Heart right ventricle (tissue), 16 donors: Measurements from ENCODE around the gene GLIPR1L2. TPM values are rescaled to one million over a fixed set of nuclear protein-coding genes. Genes with fewer than 3 reads are reported as not detected.

Experiments
- ATAC-seq, 8 donors: fragments of 200-7000 bp; cut with Tn5 transposase; one replicate each; pipeline ENCODE4 v1.9.1; 2020; ENCODE audit warnings: mild to moderate bottlenecking in 8 of 8, moderate library complexity in 8 of 8, moderate number of reproducible peaks in 1 of 8
- DNase-seq, 2 donors: peaks; one replicate each; pipeline ENCODE4 v3.0.0-alpha.2; 2020
- H3K27ac ChIP-seq, 10 donors: fragments of 200-600 bp; sonication (generic) in 2 of 10; one replicate each; pipeline versions ENCODE4 v1.5.0 to v1.8.0; 2020 to 2022; ENCODE audit warnings: mild to moderate bottlenecking in 3 of 10
- H3K27me3 ChIP-seq, 7 donors: fragments of 200-600 bp; one replicate each; pipeline ENCODE4 v1.8.0; 2021 to 2022; ENCODE audit warnings: mild to moderate bottlenecking in 2 of 7
- H3K36me3 ChIP-seq, 9 donors: fragments of 200-600 bp; sonication (generic) in 1 of 9; one replicate each; pipeline versions ENCODE4 v1.5.0 to v1.8.0; 2020 to 2022; ENCODE audit warnings: mild to moderate bottlenecking in 2 of 9
- H3K4me1 ChIP-seq, 9 donors: fragments of 200-600 bp; sonication (generic) in 1 of 9; one replicate each; pipeline versions ENCODE4 v1.5.0 to v1.8.0; 2020 to 2022; ENCODE audit warnings: mild to moderate bottlenecking in 4 of 9
- H3K4me3 ChIP-seq, 10 donors: fragments of 200-600 bp; sonication (generic) in 2 of 10; one replicate each; pipeline versions ENCODE4 v1.5.0 to v1.8.0; 2020 to 2022; ENCODE audit warnings: mild to moderate bottlenecking in 7 of 10, moderate library complexity in 2 of 10
- H3K9me3 ChIP-seq, 11 donors: fragments of 200-600 bp in 10 of 11; sonication (generic) in 2 of 11; one replicate each; pipeline versions ENCODE4 v1.5.0 to v1.8.0; 2013 to 2022; ENCODE audit warnings: mild to moderate bottlenecking in 2 of 11, control low read depth in 1 of 11, moderate library complexity in 1 of 11
- WGBS, 2 donors: extraction: QIAGEN DNeasy Blood & Tissue Kit; methylation state at CpG; one replicate each; pipeline ENCODE4 v1.1.7; 2013; ENCODE audit warnings: inconsistent platforms in 1 of 2; 5-methylcytosine and 5-hydroxymethylcytosine counted together
- intact Hi-C, 10 donors: fragments of 100-400 bp; cut with DNase I; formaldehyde crosslinking; loops; one replicate each; pipeline versions ENCODE4 v1.11.1 to v1.14.2; 2022
- polyA plus RNA-seq, 2 donors: library from polyadenylated mRNA; stranded (reverse); fragments of 200-250 nt; gene quantifications; one replicate each; pipeline ENCODE4 v1.2.3, GENCODE V29; 2013
- total RNA-seq, 10 donors: library from RNA; stranded (reverse); fragmentation: NEBNext Ultra II Directional in 3 of 10; extraction: Animal tissue kit (Norgen Biotek cat#: 25700) in 3 of 10; gene quantifications; one replicate each; pipeline versions ENCODE4 v1.2.1 to v1.2.4, GENCODE V29; 2021 to 2023
- TF ChIP-seq, protein P1 (sequence below), 9 donors: fragments of 200-600 bp; sonication (generic) in 2 of 9; IDR thresholded peaks; one replicate each; pipeline versions ENCODE4 v1.5.0 to v1.8.0; 2021 to 2022; ENCODE audit warnings: antibody characterized with exemption in 9 of 9, mild to moderate bottlenecking in 5 of 9, moderate library complexity in 1 of 9
- donor health status: Arrhythmogenic right ventricular cardiomyopathy.
- donor health status: ischemic (EF 13 %, LVEDD 7.1; RV severe dilation, severe dysfunction).
- donor health status: healthy with polysubstance abuse.
- donor health status: DM: no; HTN: yes; CAD: no.
- donor health status: DM: no; HTN: no; CAD: no.
- donor health status: ischemic (EF 25% LVEDD 6.9; RV normal size, moderate dysfunction).
- donor health status: ischemic (EF 25% LVEDD 5.7; RV mildly dilated, moderate dysfunction).
- donor health status: healthy.
- donor health status: DM: yes; HTN: yes; CAD: no.
- donor health status: Ischemic cardiomyopathy.
- donor health status: ischemic (EF 35%, LVEDD 5.7; RV mildly dilated, moderate dysfunction).
- donor health status: nonischemic (EF 11% LVEDD 7.7; RV severe dilation, severe dysfunction).
- donor health status: DM: yes; HTN: yes; CAD: no.
- donor health status: PGD.
- donor health status: ischemic (EF 29% LVEDD 5.4; RV normal size, mild dysfunction).
- donor health status: nonischemic (EF 23%, LVEDD 6.1; RV moderate dilation, normal function).

Gene GLIPR1L2
- total and polyA plus RNA-seq, 12 donors, result 0.66 to 2.9 (median 1.3) TPM

DNA sequence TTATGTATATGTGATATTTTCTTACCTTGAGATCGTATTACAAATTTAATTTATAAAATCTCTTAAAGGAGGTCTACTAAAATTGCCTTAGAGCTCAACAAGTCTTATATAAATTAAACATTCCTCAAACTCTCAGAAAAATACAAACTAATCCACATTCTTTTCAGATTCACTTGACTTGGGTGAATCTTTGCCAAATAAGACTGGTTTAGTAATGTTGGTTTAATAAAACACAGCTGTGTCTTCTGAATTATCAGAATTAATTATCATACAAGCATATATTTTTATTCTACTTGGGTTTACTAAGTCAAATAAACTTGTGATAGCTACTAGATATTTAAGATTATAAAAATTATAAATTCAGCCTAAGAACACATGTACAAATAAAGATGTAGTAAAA, 13.3 kb downstream of the GLIPR1L2 start:
- no peak overlapping the region for H3K27ac ChIP-seq
- H3K4me1 ChIP-seq, result no peaks in the 10 kb centered on the region
- no peak for ATAC-seq
- no peak for DNase-seq
- TF ChIP-seq, protein P1, sequence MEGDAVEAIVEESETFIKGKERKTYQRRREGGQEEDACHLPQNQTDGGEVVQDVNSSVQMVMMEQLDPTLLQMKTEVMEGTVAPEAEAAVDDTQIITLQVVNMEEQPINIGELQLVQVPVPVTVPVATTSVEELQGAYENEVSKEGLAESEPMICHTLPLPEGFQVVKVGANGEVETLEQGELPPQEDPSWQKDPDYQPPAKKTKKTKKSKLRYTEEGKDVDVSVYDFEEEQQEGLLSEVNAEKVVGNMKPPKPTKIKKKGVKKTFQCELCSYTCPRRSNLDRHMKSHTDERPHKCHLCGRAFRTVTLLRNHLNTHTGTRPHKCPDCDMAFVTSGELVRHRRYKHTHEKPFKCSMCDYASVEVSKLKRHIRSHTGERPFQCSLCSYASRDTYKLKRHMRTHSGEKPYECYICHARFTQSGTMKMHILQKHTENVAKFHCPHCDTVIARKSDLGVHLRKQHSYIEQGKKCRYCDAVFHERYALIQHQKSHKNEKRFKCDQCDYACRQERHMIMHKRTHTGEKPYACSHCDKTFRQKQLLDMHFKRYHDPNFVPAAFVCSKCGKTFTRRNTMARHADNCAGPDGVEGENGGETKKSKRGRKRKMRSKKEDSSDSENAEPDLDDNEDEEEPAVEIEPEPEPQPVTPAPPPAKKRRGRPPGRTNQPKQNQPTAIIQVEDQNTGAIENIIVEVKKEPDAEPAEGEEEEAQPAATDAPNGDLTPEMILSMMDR (IDR thresholded peaks at IDR 0.05), result no peak
- H3K4me3 ChIP-seq, result no peak overlapping the region
- intact Hi-C loops, result no loop called here
- no peaks in the 10 kb centered on the region for H3K36me3 ChIP-seq
- H3K9me3 ChIP-seq, result no peaks in the 10 kb centered on the region
- WGBS, 2 donors, result 86 to 87% methylated on average over 1 of the region's 1 CpG
- H3K27me3 ChIP-seq, result no peaks in the 10 kb centered on the region

DNA sequence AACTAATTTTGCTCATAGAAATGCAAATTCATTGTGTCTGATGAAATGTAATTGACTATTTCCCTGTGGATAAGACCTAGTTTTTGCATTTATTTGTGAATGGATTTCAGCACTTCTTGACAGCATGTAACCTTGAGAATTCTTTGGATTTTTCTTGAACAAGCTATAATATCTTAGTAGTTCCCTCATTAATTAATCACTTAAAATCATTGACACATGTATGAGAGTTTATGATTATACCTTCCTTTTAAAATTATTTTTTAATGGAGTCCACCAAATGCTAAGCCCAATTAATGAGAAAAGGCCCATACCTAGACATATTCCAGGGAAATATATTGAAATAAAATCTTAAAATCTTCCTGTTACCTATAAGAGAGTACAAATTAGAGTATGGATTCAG, 16.8 kb downstream of the GLIPR1L2 start:
- H3K36me3 ChIP-seq, result no peaks in the 10 kb centered on the region
- no peak overlapping the region for H3K4me3 ChIP-seq
- ATAC-seq, result no peak
- H3K27me3 ChIP-seq, result no peaks in the 10 kb centered on the region
- no peak for DNase-seq
- intact Hi-C loops, result no loop called here
- TF ChIP-seq, protein P1 (IDR thresholded peaks at IDR 0.05), result no peak
- no peak overlapping the region for H3K27ac ChIP-seq
- no peaks in the 10 kb centered on the region for H3K9me3 ChIP-seq
- H3K4me1 ChIP-seq, result no peaks in the 10 kb centered on the region

DNA sequence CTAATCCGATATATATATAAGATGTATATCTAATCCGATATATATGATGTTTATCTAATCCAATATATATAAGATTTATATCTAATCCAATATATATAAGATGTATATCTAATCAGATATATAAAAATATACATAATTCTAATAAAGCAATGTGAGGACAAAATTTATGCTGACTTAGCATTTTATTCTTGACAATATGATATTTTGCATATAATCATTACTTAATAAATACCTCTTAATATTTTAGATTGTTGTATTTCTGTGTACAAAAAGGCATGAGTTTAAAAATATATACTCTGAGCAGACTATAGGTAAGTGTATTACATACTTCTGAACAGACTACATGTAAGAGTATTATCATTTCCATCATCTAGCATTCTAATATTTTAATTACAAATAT, 18.9 kb downstream of the GLIPR1L2 start:
- 97 to 98% methylated on average over 2 of the region's 2 CpGs for WGBS, 2 donors
- Histone ChIP-seq H3K36me3 (no peaks in the 10 kb centered on the region), H3K4me3 (no peak overlapping the region), H3K27me3 (no peaks in the 10 kb centered on the region), H3K9me3 (no peaks in the 10 kb centered on the region), H3K4me1 (no peaks in the 10 kb centered on the region), H3K27ac (no peak overlapping the region)
- intact Hi-C loops, result no loop called here
- TF ChIP-seq, protein P1 (IDR thresholded peaks at IDR 0.05), result no peak
- ATAC-seq (no peak), DNase-seq (no peak)

DNA sequence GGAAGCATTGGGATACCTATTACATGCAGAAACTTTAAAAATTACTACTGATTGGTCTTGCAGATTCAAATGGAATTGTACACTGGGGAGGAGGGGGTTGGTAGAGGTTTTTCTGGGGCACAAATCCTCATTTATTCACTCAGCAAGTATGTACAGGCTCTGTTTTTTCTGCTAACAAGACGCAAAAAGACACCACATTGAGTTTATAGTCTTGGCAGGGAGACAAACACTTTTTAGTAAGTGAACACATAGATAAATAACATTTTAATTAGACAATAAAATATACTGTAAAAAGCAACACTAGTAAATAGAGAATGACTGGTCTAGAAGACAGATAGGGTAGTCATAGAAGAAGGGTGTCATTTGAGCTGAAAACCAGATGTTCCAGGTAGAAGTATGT, 23.8 kb downstream of the GLIPR1L2 start:
- no peak overlapping the region for H3K27ac ChIP-seq
- DNase-seq (no peak), ATAC-seq (no peak)
- intact Hi-C loops, result no loop called here
- no peaks in the 10 kb centered on the region for H3K4me1 ChIP-seq
- no peak overlapping the region for H3K4me3 ChIP-seq
- TF ChIP-seq, protein P1 (IDR thresholded peaks at IDR 0.05), result no peak
- H3K27me3 ChIP-seq, result no peaks in the 10 kb centered on the region
- H3K36me3 ChIP-seq, result no peaks in the 10 kb centered on the region
- 72 to 79% methylated on average over 1 of the region's 1 CpG for WGBS, 2 donors
- H3K9me3 ChIP-seq, result peaks cover 0 to 6% (median 0%) of the 10 kb centered on the region in 11 donors

DNA sequence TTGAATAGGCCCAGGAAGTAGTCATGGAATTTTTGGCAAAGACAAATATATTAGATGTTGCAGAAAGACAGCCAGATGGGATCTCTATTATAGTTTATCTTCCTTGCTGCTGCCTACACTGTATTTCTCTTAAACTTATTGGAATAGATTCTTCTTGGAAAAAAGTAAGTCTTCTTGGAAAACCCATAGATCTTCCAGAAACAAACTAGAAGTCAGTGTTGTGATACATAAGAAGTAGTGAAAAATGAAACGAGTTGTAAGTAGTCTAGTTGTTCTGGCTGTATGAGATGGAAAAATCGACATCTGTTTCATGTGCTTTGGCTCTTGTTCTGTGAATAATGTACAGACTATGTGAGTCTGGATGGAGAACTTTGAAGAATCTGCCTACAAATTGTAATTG, 29.0 kb downstream of the GLIPR1L2 start:
- no peak for ATAC-seq
- Histone ChIP-seq H3K36me3 (no peaks in the 10 kb centered on the region), H3K27me3 (no peaks in the 10 kb centered on the region), H3K4me3 (no peak overlapping the region), H3K9me3 (peaks cover 0 to 6% (median 0%) of the 10 kb centered on the region in 11 donors), H3K27ac (no peak overlapping the region), H3K4me1 (no peaks in the 10 kb centered on the region)
- no peak for DNase-seq
- WGBS, 2 donors, result 78 to 82% methylated on average over 2 of the region's 2 CpGs
- TF ChIP-seq, protein P1 (IDR thresholded peaks at IDR 0.05), result no peak
- intact Hi-C loops, result no loop called here
